ENCODE measurements around the gene TMEM212. TPM values are rescaled to one million over a fixed set of nuclear protein-coding genes. Genes with fewer than 3 reads are reported as not detected.

TMEM212 gene
- total RNA-seq, 1 donor from 2014 or later = not detected

GRCh38 chr3:171817074-171817800 is 25.9 kb upstream of the TMEM212 start:
- Mint-ChIP-seq H3K4me3 (no peak overlapping the region), H3K4me1 (peaks cover 13% of the 10 kb centered on the region), H3K27ac (no peak overlapping the region), H3K9me3 (peaks cover 11% of the 10 kb centered on the region), H3K27me3 (ENCODE audit: insufficient read depth, low read depth) (peaks cover 2% of the 10 kb centered on the region), H3K36me3 (no peaks in the 10 kb centered on the region)
- Histone ChIP-seq H3K79me2 (ENCODE audit: low read depth) (no peaks in the 10 kb centered on the region), H4K20me1 (ENCODE audit: low read depth) (no peaks in the 10 kb centered on the region), H3K4me3 (no peak overlapping the region), H3K4me1 (peaks cover 4% of the 10 kb centered on the region), H3F3A (ENCODE audit: low read depth) (no peaks in the 10 kb centered on the region), H2AFZ (replicated peaks) (no peak overlapping the region), H3K4me2 (no peak overlapping the region), H3K9ac (no peak overlapping the region), H3K9me3 (ENCODE audit: low read depth) (no peaks in the 10 kb centered on the region), H3K27me3 (peaks cover 11% of the 10 kb centered on the region), H3K27ac (no peak overlapping the region), H3K36me3 (no peaks in the 10 kb centered on the region)
- no peak for DNase-seq (ENCODE audit: low spot score)
- TF ChIP-seq EZH2phosphoT487 (IDR thresholded peaks at IDR 0.05) = no peak
- no peak for TF ChIP-seq EZH2 (IDR thresholded peaks at IDR 0.05)
- no peak for TF ChIP-seq CTCF (IDR thresholded peaks at IDR 0.05)

GRCh38 chr3:171821044-171821443 is 22.1 kb upstream of the TMEM212 start:
- Mint-ChIP-seq H3K36me3 (no peaks in the 10 kb centered on the region), H3K27ac (no peak overlapping the region), H3K9me3 (peaks cover 3% of the 10 kb centered on the region), H3K27me3 (ENCODE audit: insufficient read depth, low read depth) (peaks cover 4% of the 10 kb centered on the region), H3K4me3 (no peak overlapping the region), H3K4me1 (peaks cover 18% of the 10 kb centered on the region)
- no peaks in the 10 kb centered on the region for H3K9me3 ChIP-seq (ENCODE audit: low read depth)
- H3K4me1 ChIP-seq = no peaks in the 10 kb centered on the region
- no peaks in the 10 kb centered on the region for H3K79me2 ChIP-seq (ENCODE audit: low read depth)
- H3K36me3 ChIP-seq = no peaks in the 10 kb centered on the region
- H3K4me2 ChIP-seq = no peak overlapping the region
- H2AFZ ChIP-seq (replicated peaks) = no peak overlapping the region
- H4K20me1 ChIP-seq (ENCODE audit: low read depth) = no peaks in the 10 kb centered on the region
- no peak overlapping the region for H3K27ac ChIP-seq
- no peak overlapping the region for H3K9ac ChIP-seq
- H3K4me3 ChIP-seq = no peak overlapping the region
- H3F3A ChIP-seq (ENCODE audit: low read depth) = no peaks in the 10 kb centered on the region
- DNase-seq (ENCODE audit: low spot score) = no peak
- TF ChIP-seq EZH2phosphoT487 (IDR thresholded peaks at IDR 0.05) = no peak
- TF ChIP-seq EZH2 (IDR thresholded peaks at IDR 0.05) = no peak
- TF ChIP-seq CTCF (IDR thresholded peaks at IDR 0.05) = no peak
- H3K27me3 ChIP-seq = no peaks in the 10 kb centered on the region

- peaks cover 4% of the 10 kb centered on the region for H3K27me3 Mint-ChIP-seq (ENCODE audit: insufficient read depth, low read depth)
- no peaks in the 10 kb centered on the region for H3K79me2 ChIP-seq (ENCODE audit: low read depth)
- no peaks in the 10 kb centered on the region for H3K4me1 ChIP-seq
- H3K9ac ChIP-seq = no peak overlapping the region
- TF ChIP-seq EZH2 (IDR thresholded peaks at IDR 0.05) = no peak
- no peak for TF ChIP-seq CTCF (IDR thresholded peaks at IDR 0.05)
- no peak for TF ChIP-seq EZH2phosphoT487 (IDR thresholded peaks at IDR 0.05)
- no peaks in the 10 kb centered on the region for H3K9me3 Mint-ChIP-seq
- H3K4me1 Mint-ChIP-seq = peaks cover 22% of the 10 kb centered on the region
- no peak overlapping the region for H3K27ac Mint-ChIP-seq
- H3F3A ChIP-seq (ENCODE audit: low read depth) = no peaks in the 10 kb centered on the region
- no peaks in the 10 kb centered on the region for H3K36me3 ChIP-seq
- no peak for DNase-seq (ENCODE audit: low spot score)
- no peaks in the 10 kb centered on the region for H4K20me1 ChIP-seq (ENCODE audit: low read depth)
- no peaks in the 10 kb centered on the region for H3K27me3 ChIP-seq
- no peak overlapping the region for H3K27ac ChIP-seq
- no peak overlapping the region for H3K4me2 ChIP-seq
- H3K9me3 ChIP-seq (ENCODE audit: low read depth) = no peaks in the 10 kb centered on the region
- no peak overlapping the region for H2AFZ ChIP-seq (replicated peaks)
- H3K4me3 ChIP-seq = no peak overlapping the region
- H3K36me3 Mint-ChIP-seq = no peaks in the 10 kb centered on the region
- no peak overlapping the region for H3K4me3 Mint-ChIP-seq
Measured at GRCh38 chr3:171821778-171822358, 21.3 kb upstream of the TMEM212 start.

All from neural progenitor cell (in vitro differentiated cells).